HG02840 (cell line): ENCODE results near the gene IL27RA.
"Not testable (repeated sequence)": the region's sequence is repeated elsewhere in the genome, so short reads cannot be mapped to it uniquely, and the experiment has no call there.

Experiments used
- ATAC-seq: cut with Tn5 transposase; IDR thresholded peaks from one replicate; pipeline ENCODE4 v1.9.1; 2021; ENCODE audit warnings: mild to moderate bottlenecking, moderate library complexity, moderate number of reproducible peaks; ENCODE audit not compliant: unreplicated experiment, low FRiP score

The IL27RA gene

DNA sequence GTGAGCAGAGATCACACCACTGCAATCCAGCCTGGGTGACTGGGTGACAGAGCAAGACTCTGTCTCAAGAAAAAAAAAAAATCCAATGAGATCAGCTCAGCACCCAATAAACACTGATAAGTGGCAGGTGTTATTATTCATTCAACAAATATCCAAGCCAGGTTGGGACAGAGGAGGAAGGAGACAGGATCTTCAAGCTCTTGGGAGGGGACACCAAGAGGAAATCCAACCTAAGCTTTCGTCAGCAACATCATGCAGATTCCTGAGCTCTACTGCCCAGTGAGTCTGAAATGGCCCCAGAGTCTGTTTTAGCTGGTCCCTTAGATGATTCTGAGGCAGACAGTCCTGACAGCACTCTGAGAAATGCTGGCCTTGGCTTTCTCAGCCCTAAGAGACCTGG, 33.1 kb upstream of the IL27RA start:
- ATAC-seq = no peak

DNA sequence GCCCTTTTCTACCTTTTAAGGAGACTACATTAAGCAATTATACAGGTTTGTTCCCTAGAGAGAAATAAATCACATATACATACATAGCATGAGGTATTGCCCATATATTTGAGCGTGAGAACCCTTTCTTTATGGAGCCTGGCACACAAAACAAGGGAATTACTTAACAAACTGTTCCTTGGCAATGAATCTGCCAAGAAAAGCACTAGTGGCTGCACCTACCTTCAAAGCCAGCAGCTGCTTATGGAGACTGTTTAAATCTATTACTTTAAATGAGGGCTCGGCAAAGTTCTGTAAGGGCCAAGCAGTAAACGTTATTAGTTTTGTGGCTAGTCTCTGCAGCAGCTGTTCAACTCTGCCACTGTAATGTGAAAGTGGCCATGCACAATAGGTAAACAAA, 32.5 kb upstream of the IL27RA start:
- no peak for ATAC-seq

DNA sequence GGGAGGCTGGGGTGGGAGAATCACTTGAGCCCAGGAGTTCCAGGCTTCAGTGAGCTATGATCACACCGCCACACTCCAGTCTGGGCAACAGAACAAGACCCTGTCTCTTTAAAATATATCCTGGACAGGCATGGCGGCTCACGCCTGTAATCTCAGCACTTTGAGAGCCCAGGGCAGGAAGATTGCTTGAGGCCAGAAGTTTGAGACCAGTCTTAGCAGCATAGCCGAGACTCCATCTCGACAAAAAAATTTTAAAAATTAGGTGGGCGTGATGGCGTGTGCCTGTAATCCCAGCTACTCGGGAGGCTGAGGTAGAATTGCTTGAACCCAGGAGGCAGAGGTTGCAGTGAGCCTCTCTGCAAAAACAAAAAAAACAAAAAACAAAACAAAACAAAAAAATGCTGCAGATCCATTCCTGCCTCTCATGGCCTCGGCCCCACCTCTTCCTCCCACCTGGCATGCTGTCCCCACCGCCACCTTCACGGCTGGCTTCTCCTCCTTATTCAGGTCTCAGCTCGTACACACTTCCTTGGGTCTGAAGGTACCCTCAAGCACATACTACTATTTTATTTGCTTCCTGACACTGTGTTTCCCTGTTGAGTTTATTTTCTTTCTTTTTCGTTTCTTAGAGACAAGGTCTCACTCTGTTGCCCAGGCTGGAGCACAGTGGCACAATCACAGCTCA, 30.7 kb upstream of the IL27RA start:
- no peak for ATAC-seq

DNA sequence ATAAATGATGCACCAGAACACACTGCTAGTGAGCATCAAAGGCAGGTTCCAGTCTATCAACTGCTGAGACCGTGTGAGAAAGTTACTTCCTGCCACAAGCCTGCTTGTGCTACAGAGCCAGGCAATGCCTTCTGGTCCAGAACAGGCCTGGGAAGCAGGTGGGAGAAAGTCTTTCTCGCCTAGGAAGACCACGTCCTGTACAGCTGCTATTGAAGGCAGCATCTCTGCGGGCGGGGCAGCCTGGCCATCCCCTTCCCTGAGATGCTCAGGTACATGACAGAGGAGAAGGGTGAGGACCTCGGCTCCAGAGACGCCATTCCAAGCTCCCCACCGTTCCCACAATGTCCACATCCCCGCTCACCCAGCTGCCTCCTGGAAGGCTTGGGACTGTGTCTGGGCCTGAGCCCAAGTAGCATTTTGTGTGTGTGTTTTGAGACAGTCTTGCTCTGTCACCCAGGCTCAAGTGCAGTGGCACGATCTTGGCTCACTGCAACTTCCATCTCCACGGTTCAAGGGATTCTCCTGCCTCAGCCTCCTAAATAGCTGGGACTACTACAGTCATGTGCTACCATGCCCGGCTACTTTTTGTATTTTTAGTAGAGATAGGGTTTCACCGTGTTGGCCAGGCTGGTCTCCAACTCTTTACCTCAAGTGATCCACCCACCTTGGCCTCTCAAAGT, 28.9 kb upstream of the IL27RA start:
- no peak for ATAC-seq

DNA sequence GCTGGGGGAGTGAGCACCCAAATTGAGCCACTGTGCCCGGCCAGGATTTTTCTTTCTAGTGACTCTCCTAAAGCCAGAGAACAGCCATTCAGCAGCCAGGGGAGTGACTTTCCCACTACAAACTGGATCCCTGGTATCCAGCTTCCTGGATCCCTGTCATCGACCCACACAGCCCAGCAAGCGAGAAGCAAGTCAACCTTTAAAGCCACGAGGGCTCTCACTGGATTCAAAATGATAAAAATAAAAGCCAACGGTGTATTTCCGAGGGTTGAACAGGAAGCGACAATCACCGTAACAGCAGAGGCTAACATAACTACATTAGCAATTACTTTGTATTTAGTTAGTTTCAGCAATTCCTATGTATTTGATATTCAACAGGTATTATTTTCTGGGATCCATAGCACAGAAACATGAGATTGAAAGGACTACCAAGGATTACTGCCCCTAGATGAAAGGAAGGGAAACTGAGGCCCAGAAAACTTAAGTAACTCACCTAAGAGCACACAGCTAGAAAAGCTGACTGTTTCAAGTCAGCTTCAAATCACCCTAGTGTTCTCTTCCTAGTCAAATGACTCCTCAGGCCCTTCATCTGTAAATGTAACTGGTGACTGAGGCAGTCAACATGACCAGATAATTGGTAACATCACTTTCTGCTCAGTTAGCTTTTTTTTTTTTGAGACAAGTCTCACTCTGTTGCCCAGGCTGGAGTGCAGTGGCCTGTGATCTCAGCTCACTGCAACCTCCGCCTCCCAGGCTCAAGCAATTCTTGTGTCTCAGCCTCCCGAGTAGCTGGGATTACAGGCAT, 28.1 kb upstream of the IL27RA start:
- no peak for ATAC-seq

DNA sequence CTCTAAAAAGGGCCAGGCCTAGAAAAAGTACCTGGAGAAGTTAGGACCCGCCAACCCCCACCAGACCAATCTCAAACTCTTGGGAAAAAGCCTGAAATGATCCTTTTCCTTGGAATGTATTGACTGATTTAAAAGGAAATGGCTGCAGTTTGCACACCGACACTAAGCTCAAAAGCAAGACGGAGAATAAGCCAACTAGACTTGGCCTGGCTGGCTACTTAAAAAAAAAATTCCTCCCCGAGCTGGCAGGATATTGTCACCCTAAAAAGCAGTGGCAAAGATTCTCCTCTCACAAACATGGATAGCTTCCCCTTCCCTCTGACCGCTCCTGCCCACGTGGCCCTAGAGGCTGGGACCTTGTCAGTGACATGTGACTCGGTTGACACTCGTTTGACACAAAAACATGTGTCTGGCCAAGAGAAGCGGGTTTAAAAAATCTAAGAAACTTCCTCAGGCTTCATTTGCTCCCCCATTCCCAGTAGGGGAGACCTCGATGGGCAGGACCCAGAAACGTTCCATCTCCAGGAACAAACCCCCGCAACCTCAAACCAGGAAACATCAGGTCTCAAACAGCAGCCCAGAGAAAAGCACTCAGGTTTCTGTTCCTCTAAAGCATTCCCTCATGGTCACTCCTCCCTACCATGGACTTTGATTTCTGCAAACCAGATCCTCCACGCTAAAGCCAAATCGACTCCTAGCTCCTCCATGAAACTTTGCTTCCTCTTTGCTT, 26.8 kb upstream of the IL27RA start:
- no peak for ATAC-seq

DNA sequence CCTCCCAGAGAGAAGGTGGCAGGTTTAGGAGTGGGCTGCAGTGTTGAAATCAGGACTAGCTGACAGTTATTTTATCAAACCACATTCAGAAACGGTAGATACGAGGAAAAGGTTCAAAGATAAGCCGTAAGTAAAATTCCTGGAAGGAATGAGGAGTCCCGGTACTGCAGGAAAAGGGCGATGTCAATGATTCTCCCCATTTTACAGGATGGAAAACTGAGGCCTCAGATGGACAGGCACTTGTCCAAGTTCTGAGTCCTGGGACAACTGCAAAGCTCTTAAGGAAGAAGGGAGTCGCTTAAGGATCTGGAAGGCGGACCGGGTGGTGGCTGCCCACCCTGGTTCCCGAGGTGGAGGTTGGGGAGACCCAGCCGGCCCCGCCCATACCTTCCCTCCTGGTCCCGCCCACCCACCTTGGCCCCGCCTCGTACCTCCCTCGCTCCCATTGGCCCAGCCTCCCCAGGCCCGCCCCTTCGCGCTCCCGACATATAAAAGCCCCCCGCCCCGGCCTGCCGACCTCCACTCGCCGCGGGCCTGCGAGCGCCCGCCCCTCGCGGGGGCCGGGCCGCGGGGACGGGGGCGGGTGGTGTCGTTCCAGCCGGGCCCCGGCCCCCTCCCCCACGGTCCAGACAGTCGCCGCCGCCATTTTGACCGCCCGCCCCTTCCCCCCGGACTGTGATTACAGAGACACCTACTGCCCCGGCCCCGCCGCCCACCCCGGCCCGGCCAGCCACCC, 26.0 kb upstream of the IL27RA start:
- peak; percentile 33 for ATAC-seq

DNA sequence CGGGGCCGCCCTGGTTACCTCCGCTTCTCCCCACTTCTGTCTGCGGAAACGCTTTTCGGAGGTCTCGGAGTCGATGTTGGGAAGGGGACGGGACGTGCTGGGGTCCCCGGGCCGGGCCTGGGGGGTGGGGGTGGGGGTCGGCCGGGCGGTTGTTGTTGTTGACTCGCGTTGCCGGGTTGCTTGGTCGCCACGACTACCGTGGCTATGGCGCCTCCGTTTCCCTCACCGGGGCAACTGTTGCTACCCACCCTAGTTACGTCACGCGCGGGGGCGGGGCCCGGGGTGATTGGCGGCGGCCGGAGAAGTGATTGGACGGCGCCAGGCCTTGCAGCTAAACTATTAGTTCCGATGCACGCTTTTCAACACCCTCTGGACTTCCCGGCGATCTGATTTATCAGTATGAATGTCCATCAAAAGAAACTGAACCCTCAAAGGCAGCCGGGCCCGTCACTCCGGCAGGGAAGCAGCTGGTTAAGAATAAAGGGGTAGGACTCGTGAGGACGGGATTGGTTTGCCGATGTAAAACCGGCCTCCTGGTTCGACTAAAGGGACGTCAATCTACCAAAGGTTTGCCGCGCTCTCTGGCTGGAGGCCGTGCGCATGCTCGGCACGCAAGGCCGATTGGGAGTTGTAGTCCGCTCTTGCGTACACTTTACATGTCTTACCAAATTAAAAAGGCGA, 25.3 kb upstream of the IL27RA start, which contains the start of gene RFX1:
TSS of gene RFX1 (minus strand) at position 236 of the 681 bp plus-strand sequence. CDS start 12,477 bp downstream, outside the sequence.
- peak; percentile 79 for ATAC-seq

DNA sequence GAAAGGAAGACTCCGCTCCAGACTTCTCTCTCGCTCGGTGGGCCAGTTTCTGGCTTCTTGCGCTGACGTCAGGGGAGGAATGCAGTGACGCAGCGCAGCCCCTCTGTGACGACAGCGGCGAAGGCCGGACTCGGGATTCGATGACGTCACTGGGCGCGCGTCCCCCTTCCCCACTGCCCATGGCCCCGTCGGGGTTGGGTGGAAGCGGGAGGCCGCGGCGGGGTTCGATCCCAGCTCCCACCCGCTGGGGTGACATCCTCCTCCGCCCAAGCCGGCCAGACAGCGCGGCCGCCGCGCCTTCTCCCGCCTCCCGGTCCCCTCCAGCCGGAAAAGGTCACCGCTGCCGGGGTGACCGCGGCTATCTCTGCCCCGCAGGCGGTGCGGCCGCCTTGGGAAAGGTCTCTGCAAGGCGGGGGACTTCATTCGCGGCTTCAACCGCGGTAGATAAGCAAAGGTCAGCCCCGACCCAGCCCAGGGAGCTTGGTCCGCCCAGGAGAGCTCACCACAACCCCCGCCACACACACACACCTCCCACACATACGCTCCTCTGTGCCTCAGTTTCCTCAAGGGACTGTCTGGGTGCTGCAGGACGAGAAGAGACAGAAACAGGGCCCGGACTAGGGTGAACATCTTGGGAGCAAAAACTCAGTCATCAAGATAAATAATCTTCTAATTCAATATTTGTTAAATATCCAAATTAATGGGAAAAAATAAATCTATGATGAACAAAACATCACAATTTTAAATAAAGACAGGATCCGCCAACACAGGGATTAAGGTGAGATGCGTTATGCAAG, 24.6 kb upstream of the IL27RA start:
- peak; percentile 44 for ATAC-seq

DNA sequence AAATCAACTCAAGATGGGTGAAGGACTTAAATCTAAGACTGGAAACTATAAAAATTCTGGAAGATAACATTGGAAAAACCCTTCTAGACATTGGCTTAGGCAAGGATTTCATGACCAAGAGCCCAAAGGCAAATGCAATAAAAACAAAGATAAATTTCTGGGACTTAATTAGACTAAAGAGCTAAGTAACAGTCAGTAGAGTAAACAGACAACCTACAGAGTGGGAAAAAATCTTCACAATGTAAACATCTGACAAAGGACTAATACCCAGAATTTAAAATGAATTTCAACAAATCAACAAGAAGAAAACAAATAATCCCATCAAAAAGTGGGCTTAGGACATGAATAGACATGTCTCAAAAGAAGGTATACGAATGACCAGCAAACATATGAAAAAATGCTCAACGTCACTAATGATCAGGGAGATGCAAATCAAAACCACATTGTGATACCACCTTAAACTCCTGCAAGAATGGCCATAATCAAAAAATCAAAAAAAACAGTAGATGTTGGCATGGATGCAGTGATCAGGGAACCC, 19.1 kb upstream of the IL27RA start:
- no peak for ATAC-seq

DNA sequence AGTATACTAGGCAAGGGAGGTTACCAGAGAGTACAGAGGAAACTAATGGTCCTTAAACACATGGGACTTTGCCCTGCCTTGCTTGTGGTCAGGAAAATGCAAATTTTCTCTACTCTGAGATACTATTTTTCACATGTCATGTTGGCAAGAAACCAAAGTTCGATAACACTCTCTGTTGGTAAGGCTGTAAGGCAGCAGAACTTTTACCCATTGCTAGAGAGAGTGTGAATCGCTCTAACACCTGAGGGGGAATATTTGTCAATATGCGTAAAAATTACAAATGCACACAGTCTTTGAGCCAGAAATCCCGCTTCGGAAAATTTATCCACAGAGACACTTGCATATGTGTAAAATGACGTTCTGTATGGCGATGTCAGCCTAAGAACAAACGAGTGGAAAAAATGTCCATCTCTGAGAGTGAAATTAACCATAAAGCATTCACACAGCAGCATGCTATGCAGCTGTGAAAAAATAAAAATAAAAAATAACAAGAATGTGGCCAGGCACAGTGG, 16.0 kb upstream of the IL27RA start:
- ATAC-seq = peak; percentile 76

DNA sequence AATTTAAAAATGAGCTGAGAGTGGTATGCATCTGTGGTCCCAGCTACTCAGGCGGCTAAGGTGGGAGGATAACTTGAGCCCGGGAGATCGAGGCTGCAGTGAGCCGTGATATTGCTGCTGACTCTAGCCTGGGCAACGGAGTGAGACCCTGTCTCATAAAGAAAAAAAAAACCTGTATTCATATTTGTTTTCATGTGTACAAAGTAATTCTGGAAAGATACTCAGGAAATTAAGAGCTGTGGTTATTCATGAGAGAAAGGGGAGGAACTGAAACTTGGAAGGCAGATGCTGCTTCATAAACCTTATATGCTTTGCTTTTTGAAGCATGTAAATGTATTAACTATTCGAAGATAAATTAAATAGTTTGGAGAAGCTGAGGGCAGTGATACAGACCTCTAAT, 12.5 kb upstream of the IL27RA start:
- no peak for ATAC-seq

DNA sequence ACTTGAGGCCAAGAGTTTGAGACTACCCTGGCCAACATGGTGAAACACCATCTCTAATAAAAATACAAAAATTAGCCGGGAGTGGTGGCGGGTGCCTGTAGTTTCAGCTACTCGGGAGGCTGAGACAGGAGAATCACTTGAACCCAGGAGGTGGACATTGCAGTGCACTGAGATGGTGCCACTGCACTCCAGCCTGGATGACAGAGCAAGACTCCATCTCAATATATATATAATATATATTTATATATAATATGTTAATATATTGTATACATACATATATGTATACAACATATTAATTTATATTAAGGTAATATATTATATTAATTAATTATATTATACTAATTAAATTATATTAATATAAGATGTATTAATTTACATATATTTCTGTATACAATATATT, 11.8 kb upstream of the IL27RA start:
- ATAC-seq = not testable (repeated sequence)

DNA sequence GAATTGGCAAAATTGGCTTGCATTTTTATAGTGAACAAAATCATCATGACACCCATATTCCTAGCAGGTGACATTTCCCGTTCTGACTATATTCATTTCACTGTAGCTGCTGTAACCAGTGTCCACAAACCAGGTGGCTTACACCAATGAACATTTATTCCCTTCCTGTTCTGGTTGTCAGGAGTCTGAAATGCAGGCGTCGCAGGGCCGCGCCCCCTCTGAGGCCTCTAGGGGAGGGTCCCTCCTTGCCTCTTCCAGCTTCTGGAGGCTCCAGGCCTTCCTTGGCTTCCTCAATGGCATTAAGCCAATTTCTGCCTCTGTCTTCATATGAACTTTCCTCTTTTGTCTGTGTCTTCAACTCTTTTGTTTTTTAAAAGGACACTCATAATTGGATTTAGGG, 10.1 kb upstream of the IL27RA start:
- ATAC-seq = no peak

DNA sequence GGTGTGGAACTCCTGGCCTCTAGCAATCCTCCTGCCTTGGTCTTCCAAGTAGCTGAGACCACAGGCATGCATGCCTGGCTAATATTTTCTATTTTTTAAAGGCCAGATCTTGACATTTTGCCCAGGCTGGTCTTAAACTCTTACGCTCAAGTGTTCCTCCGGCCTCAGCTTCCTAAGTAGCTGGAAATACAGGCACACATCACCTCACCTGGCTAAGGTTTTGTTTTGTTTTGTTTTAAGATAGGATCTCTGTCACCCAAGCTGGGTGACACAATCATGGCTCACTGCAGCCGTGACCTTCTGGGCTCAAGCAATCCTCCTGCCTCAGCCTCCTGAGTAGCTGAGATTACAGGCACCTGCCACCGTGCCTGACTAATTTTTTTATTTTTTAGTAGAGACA, 9.1 kb upstream of the IL27RA start:
- ATAC-seq = no peak

DNA sequence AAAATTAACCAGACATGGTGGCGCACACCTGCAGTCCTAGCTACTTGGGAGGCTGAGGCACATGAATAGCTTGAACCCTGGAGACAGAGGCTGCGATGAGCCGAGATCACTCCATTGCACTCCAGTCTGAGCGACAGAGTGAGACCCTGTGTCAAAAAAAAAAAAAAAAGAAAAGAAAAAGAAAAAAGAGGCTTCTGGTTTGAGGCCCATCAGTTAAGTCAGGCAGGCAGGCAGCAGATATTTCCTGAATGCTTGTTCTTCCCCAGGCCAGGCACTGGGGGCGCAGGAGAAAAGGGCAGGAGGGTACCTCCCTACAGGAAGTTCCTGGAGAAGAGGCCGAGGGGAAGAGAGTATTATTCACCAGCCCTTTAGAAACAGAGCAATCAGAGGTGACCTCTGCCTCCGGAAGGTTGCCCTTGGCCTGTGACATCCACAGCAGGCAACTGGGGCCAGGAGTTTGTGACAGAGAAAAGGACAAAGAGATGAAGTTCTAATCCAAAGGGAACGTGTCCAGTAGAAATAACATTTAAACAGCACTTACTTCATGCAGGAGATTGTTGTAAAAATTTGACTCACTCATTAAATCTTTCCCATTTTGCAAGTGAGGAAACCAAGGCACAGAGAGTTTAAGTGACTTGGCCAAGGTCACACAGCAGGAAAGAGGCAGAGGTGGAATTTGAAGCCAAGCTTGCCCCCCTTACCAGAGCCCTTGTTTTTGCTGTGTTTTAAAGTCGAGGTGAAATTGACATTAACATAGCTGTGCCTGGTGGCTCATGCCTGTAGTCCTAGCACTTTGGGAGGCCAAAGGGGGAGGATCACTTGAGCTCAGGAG, 7.9 kb upstream of the IL27RA start:
- ATAC-seq = no peak

DNA sequence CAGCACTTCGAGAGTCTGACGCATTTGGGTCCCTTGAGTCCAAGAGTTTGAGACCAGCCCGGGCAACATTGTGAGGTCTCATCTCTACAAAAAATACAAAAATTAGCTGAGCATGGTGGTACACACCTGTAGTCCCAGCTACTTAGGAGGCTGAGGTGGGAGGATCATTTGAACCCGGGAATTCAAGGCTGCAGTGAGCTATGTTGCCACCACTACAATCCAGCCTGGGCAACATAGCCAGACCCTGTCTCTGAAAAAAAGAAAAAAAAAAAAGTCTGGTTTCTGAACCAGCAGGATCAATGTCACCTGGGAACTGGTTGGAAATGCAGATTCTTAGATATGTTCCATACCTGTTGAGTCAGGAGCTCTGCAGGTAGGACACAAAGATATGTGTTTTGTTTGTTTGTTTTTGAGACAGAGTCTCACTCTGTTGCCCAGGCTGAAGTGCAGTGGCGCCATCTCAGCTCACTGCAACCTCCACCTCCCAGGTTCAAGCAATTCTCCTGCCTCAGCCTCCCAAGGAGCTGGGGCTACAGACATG, 4.8 kb upstream of the IL27RA start:
- ATAC-seq = not testable (repeated sequence)
